ENCODE results near the gene AMIGO1.

GRCh38 chr1:109470245-109470644 is 39.3 kb downstream of the AMIGO1 start:
- TF ChIP-seq RFX5 (IDR thresholded peaks at IDR 0.05; ENCODE audit: borderline replicate concordance, low read depth, low read length) (no peak), RAD21 (IDR thresholded peaks at IDR 0.05 in 1 of 2, conservative IDR thresholded peaks at IDR 0.05 in 1 of 2; ENCODE audit: low read depth in 2 of 2, low read length in 2 of 2) (no peak), CTCF (IDR thresholded peaks at IDR 0.05; ENCODE audit: control extremely low read depth in 1 of 3, insufficient read depth in 1 of 3, low read depth in 1 of 3, low read length in 3 of 3) (no peak), EP300 (IDR thresholded peaks at IDR 0.05; ENCODE audit: borderline replicate concordance in 1 of 2, low read depth in 2 of 2, low read length in 2 of 2) (no peak), ATF2 (IDR thresholded peaks at IDR 0.05; ENCODE audit: low read length) (no peak), TCF12 (IDR thresholded peaks at IDR 0.05; ENCODE audit: low read depth, low read length) (no peak), POLR2AphosphoS5 (IDR thresholded peaks at IDR 0.05; ENCODE audit: low read depth, low read length) (no peak)
